Tibial nerve (tissue), 3 donors: ENCODE measurements around the gene CFAP410.

ENCODE experiments used
- CTCF ChIP-seq, 5 experiments: fragments of 200-600 bp in 3 of 5; fragments of 450-650 bp in 2 of 5; sonication (generic) in 3 of 5; IDR thresholded peaks; one replicate each; pipeline ENCODE4 v1.5.1; 2016 to 2019; ENCODE audit warnings: antibody characterized with exemption in 5 of 5, mild to moderate bottlenecking in 3 of 5, moderate library complexity in 2 of 5
- POLR2A ChIP-seq, 2 donors: fragments of 450-650 bp; IDR thresholded peaks; one replicate each; pipeline ENCODE4 v1.6.1; 2017; ENCODE audit warnings: antibody characterized with exemption in 2 of 2, mild to moderate bottlenecking in 2 of 2, moderate library complexity in 2 of 2

GRCh38 chr21:44354001-44354405 is 14.8 kb upstream of the CFAP410 start:
- no peak for TF ChIP-seq CTCF (IDR thresholded peaks at IDR 0.05)
- TF ChIP-seq POLR2A (IDR thresholded peaks at IDR 0.05): no peak
